KBM-7 (cell line): Measurements from ENCODE around the gene SKI.
"Not testable (repeated sequence)": the region's sequence is repeated elsewhere in the genome, so short reads cannot be mapped to it uniquely, and the experiment has no call there.

ENCODE experiments used
- DNase-seq: peaks from one replicate; pipeline ENCODE4 v3.0.0-alpha.2; 2015
- in situ Hi-C: fragments of 300-500 bp; cut with MboI; formaldehyde crosslinking; loops from 2 replicates; pipeline ENCODE4 v1.14.3; 2020; ENCODE audit warnings: low sequenced_read_pairs, low pct_unique_long_range_greater_than_20kb, mixed read lengths

SKI gene

DNA sequence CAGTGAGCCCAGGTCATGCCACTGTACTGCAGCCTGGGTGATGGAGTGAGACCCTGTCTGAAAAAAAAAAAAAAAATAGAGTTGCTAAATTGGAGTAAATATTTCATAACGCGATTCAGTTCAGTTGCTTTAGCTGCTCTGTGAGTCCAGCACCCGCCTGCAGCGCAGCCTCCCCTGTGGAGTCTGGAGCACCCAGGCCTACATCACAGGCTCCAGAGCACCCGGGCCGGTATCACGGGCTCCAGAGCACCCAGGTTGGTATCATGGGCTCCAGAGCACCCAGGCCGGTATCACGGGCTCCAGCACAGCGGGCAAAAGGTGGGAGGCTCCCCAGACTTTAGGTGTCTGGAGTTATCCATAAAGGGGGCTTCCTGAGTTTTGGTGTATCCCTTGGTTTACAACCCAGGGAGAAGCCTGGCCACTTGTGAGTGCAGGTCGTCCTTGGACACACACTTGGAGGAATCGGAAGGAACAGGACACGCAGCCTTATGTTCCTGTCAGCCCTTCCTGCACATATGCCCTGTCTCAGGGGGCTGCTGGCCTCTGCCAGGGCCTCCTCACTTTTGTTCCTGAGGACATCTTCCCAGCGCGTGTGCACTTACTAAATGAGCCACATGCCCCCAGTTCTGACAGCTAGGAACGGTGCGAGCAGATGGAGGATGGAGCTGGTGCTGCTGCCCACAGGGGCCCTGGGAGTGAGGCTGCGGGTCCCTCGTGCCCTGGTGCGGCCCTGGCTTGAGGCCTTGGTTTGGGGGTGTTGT is 25.1 kb downstream of the SKI start:
- no peak for DNase-seq
- in situ Hi-C loops = no loop called here

DNA sequence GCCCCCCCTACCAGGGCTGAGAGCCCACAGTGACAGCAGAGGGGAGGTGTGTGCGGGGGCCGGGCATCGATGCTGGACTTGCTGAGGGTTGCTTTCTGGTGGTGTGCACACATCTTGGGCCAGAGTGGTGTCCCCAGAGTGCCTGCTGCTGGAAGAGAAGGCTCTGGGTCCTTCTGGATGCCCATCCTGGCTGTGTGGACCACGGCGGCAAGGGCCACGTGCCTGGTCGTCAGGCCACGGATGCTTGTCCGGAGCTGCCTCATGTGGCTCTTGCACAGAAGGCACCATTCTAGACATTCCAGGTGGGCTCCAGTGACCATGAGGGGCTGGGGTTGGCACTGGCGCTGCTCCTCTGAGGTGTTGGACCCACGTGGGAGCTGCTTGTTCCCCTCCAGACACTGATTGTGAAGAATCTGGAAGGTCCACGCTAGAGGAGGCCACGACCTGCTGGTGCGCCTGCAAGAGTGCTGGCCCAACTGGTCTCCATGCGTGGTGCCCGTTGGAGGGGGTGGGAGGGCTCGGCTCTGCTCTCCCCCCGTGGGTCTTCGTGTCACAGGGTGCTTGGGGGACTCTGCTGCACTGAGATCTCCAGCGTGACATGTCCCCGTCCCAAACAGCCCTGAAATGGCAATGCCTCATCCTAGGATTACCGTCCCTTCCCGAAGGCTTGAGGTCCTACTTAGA is 25.8 kb downstream of the SKI start:
- in situ Hi-C loops = no loop called here
- DNase-seq = no peak

DNA sequence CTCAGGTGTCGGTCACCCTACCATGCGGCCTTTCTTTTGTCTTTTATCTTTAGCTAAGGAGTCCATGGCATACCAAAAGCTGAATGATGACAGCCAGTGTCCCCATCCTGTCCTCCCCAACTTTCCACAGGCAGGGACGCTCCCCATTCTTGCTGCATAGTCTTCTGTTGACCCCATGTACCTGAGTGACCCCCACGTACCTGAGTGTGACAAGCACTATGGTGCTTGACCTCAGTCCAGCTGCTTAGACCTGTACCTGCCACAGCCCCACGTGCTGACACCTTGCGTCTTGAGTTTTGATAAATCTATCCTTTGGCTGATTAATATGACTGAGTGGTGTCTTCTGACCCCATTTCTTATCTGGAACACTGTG is 26.9 kb downstream of the SKI start:
- DNase-seq = no peak
- in situ Hi-C loops = no loop called here

DNA sequence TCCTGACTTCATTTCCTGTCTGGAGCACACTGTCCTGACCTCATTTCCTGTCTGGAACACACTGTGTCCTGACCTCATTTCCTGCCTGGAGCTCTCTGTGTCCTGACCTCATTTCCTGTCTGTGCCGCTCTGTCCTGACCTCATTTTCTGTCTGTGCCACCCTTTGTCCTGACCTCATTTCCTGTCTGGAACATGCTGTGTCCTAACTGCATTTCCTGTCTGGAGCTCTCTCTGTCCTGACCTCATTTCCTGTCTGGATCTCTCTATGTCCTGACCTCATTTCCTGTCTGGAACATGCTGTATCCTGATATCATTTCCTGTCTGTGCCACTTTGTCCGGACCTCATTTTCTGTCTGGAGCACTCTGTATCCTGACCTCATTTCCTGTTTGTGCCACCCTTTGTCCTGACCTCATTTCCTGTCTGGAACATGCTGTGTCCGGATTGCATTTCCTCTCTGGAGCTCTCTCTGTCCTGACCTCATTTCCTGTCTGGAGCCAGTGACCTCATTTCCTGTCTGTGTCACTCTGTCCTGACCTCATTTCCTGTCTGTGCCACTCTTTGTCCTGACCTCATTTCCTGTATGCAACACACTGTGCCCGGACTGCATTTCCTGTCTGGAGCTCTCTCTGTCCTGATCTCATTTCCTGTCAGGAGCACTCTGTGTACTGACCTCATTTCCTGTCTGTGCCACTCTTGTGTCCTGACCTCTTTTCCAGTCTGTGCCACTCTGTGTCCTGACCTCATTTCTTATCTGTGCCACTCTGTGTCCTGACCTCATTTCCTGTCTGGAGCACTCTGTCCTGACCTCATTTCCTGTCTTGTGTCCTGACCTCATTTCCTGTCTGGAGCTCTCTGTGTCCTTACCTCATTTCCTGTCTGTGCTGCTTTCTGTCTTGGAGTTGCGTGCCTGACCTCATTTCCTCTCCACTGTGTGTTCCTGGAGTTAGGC is 27.6 kb downstream of the SKI start:
- in situ Hi-C loops = no loop called here
- peak; percentile 95 for DNase-seq

DNA sequence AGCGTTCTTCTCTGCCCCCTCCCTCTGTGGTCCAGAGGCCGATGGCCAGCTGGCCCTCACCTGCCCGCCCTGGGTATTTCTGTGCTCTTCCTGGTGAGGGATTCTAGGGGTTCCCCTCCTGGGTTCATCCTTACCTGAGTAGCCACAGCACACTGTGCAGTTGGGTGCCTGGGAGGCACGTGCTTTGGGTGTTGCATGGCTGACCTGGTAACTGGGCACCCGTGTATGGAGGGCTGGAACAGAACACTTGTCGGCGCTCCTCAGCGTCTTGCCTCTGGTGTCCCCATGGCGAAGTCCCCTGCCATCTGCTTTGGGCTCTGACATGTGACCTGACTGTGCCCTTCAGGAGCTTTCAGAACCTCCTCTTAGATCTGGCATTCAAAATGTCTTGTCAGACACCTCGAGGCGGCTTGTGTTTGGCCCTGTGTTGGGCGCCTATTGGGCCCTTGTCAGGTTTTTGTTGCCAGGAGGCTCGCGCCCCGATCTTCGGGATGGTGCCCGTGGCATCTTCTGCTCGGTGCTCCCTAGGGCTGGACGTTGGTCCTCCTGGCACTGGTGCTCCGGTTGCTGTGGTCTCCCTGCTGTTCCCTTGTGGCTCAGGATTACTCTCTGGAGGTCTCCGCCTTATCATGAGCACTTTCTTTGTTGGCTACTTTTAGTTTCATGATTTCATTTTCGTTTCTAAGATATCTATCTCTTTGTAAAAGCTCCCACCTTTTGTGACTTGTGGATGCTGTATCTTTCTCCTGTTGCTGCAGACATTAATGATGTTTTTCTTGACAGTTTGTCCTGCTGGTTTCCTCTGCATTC is 28.5 kb downstream of the SKI start:
- in situ Hi-C loops = no loop called here
- DNase-seq = no peak

DNA sequence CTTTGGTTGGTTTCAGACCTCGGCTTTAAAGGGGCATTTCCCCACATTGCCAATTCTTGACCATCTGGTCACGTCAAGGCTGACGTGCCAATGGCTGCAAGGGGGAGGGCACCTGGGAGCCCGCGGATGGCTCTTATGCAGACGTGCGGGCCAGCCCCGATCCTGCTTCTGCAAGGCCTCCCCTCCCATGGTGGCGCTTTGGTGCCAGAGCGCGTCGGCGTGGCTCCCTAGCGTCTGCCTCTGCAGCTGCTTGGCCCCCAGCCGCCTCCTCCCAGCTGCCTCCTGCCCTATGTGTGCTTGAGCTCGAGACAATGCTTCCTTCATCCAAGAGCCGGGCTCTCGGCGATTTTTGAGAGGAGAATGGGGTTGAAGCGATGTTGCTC is 29.1 kb downstream of the SKI start:
- DNase-seq = no peak
- in situ Hi-C loops = no loop called here

DNA sequence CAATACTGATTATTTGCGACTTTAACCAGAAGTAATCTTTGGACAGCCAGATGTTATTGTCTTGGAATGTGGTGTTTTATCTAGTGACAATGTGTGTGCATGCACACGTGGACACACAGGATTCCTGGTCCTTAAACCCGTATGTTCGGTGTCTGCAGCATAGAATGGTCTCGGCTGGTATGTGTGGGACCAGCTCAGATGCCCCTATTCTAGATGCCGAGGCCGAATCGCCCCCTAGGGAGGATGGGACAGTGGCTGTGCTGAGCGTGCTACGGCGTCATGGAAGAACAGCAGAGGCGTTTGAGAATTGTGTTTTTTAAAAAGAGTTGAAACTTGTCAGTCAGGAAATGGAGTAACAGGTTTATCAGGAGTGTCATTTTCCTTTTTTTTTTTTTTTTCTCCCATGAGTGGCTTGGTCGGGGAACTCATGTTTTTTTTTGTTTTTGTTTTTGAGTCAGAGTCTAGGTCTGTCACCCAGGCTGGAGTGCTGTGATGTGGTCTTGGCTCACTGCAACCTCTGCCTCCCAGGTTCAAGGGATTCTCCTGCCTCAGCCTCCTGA is 30.1 kb downstream of the SKI start:
- DNase-seq = no peak
- in situ Hi-C loops = no loop called here

DNA sequence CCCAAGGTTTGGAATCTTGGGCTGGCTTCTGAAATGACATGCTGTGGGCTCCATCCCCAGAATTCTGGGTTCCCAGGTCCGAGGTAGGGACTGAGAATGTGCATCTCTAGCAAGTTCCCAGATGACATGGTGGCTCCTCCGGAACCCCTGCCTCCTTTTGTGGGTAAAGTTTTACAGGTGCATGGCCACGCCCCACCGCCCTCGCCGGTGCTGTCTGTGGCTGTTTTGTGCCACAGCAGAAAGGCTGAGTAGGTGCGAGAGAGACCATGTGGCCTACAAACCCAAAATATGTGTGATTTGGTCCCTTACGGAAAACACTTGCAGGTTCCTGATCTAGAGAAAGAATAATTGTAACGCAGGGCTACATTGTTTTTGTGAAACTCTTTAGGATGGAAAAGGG is 30.9 kb downstream of the SKI start:
- in situ Hi-C loops = no loop called here
- no peak for DNase-seq

DNA sequence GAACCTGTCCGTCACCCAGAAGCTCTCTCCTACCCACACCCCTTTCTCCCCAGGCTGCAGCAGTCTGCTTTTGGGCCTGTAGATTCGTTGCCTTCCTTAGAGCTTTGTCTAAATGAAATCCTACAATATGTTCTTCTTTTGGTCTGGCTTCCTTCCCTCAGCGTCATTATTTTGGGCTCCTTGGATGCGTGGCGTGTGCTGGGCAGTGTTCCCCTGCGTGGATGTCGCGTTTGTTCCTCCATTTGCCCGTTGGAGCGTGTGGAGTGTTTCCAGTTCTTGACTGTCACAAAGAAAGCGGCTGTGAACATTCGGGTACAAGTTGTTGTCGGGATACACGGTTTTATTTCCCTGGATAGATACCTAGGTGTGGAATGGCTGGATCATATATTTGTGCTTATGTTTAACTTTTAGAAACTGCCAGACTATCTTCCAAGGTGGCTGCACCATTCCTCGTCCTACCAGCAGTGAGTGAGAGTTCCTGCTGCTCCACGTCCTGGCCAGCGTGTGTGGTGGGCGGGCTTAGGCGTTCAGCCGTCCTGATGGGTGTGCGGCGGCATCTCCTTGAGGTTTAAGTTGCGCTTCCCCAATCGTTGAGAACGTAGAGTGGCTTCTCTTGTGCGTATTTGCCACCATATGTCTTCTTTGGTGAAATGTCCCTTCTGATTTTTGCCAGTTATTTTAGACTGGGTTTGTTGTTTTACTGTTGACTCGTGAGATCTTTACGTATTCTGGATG is 31.7 kb downstream of the SKI start:
- in situ Hi-C loops = no loop called here
- DNase-seq = no peak

DNA sequence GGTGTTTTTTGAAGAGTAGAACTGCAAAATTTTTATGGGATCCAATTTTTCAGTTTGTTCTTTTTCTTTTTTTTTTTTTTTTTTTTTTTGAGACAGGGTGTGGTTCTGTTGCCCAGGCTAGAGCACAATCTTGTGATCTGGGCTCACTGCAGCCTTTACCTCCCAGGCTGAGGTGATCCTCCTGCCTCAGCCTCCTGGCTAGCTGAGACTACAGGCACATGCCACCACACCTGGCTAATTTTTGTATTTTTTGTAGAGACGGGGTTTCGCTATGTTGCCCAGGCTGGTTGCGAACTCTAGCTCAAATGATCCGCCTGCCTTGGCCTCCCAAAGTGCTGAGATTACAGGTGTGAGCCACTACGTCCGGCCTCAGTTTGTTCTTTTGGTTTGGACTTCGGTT is 32.4 kb downstream of the SKI start:
- DNase-seq, in situ Hi-C loops: not testable (repeated sequence)

DNA sequence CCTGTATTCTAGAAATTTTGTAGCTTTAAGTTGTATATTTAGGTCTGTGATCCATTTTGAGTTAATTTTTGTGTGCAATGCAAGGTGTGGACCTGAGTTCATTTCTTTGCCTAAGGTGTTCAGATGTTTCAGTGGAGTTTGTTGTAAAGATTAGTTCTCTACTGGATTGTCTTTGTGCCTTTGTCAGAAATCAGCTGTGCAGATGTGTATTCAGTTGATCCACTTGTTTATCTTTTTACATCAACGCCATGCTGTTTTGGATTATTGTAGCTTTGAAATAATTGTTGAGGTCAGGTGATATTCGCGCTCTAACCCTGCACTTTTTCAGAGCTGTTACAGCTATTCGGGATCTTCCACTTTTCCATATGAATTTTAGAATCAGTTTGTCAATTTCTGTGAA is 32.8 kb downstream of the SKI start:
- no peak for DNase-seq
- in situ Hi-C loops = no loop called here

DNA sequence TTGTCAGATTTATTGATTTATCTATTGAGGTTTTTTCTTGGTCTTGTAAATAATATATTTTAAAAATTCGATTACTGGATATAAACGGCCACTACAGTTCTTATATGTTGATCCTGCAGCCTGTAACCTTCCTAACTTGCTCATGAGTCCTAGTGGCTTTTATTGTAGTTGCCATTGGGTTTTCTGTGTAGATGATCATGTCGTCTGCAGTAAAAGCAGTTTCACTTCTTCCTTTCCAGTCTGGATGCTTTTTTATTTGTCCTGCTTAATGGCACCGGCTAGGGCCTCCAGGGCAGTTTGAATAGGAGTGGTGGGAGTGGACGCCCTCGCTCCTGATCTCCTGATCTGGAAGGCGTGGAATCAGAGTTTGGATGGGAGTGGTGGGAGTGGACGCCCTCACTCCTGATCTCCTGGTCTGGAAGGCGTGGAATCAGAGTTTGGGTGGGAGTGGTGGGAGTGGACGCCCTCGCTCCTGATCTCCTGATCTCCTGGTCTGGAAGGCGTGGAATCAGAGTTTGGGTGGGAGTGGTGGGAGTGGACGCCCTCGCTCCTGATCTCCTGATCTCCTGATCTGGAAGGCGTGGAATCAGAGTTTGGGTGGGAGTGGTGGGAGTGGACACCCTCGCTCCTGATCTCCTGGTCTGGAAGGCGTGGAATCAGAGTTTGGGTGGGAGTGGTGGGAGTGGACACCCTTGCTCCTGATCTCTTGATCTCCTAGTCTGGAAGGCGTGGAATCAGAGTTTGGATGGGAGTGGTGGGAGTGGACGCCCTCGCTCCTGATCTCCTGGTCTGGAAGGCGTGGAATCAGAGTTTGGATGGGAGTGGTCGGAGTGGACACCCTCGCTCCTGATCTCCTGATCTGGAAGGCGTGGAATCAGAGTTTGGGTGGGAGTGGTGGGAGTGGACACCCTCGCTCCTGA is 33.6 kb downstream of the SKI start:
- in situ Hi-C loops, DNase-seq: not testable (repeated sequence)

DNA sequence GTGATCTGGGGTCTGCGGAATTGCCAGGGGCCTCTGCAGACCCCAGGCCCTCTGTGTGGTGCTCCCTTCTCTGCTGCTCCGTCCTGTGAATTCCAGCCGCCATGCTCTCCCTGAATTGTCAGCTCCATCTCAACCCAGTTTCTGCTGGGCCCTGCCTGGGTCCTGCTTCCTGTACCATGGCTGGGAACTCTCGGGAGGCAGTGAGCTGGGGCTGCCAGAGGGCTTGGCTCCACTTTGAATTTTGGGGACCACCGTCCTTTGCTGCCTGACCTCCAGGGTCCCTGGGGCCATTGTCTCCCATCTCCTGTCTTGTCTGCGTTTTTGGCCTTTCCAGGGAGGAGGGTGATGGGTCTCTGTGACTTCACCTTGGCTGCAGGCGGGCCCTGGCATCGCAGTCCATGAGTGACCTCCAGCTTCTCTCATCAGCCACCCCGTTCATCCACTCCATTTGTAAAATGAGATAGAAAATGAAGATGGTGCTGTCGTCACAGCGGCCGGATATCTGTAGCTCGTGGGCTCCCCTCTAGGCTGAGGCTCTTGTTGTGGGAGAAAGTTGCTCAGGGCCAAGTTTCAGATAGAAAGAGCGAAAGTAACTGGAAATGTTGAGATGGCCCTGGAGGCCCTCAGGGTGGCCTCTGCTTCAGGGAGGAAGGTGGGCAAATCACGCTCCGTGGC is 38.3 kb downstream of the SKI start:
- in situ Hi-C loops = no loop called here
- DNase-seq = no peak

DNA sequence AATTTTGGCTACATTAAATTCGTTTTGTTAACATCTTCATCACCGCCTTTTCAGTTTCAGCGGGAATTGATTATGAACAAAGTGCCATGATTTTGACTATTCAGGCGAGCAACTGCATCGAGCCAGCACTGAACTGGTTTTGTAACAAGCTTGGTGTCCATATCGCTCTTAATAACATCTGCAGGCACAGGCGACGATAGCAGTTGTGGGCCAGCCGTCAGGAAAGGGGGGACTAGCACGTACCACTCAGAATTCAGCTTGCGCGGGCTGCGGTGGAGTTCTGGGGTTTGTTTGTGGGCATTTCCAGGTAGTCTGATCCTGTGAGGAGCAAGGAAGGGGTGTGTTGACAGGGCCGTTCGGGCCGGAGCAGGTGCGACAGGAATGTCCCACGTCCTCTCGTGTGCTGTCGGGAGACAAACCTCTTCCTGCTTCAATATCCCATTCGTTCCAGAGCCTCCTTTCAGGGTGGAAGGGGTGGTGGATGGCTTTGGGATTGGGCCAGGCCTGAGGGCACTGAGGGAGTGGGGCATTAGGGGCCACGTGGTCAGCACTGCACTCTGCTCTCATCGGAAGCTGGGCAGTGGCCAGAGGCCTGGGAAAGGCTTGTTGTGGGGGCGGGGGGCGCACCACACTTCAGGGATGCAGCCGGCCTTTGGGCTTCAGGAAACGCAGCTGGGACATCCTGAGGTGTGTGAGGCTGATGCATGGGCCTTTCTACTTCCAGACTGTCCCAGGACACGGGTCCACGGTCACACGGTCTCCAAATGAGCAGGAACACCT is 39.1 kb downstream of the SKI start:
- no peak for DNase-seq
- in situ Hi-C loops = no loop called here

DNA sequence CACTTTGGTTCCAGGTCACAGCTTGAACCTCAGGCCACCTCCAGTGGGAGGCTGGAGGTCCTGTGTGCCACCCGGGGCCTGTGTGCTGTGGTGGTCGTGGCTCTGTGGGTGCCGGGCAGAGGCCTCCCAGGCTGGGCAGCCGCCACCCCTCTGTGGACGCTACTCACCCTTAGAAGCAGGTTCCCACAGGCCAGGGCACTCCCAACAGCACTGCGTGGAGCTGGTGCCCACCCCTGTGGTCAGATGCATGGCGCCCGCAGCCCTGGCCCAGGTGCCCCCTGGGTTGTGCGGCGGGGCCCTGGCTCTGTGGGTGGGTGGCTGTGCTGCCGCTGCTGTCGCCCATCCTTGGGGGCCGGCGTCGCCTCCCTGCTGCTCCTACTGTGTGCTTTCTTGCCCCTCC is 39.7 kb downstream of the SKI start:
- in situ Hi-C loops = no loop called here
- no peak for DNase-seq
